Activated CD4-positive, alpha-beta T cell treated with anti-CD3 and anti-CD28 coated beads for 4 hours (primary cell): ENCODE measurements around the gene LRRC15.

Experiments
- DNase-seq, 2 donors: peaks; one replicate each; pipeline ENCODE4 v3.0.0-alpha.2; 2020

LRRC15 gene

GRCh38 chr3:194369522-194370279 lies at the start of gene LRRC15:
Gene LRRC15 (minus strand): TSS chr3:194369743. CDS start chr3:194361043, 8,700 bp downstream.
- no peak for DNase-seq

GRCh38 chr3:194418671-194419070 lies 49.1 kb upstream of the LRRC15 start:
- DNase-seq, result no peak

GRCh38 chr3:194407423-194407822 lies 37.9 kb upstream of the LRRC15 start:
- DNase-seq, result no peak

- no peak for DNase-seq
These were observed 36.2 kb upstream of the LRRC15 start for GRCh38 chr3:194405766-194406165.

GRCh38 chr3:194404365-194405140 lies 35.0 kb upstream of the LRRC15 start:
- peak; percentile 28 to 53 for DNase-seq

- no peak for DNase-seq
These were observed 32.4 kb upstream of the LRRC15 start for GRCh38 chr3:194401868-194402329.

- DNase-seq, result no peak
These were observed 31.8 kb upstream of the LRRC15 start for GRCh38 chr3:194401346-194401745.

GRCh38 chr3:194399874-194400411 lies 30.4 kb upstream of the LRRC15 start:
- DNase-seq, result no peak

- DNase-seq, result no peak
These were observed 29.6 kb upstream of the LRRC15 start, which contains the start of gene GP5 for GRCh38 chr3:194399166-194399565. Gene GP5 (minus strand): TSS chr3:194399266. CDS start chr3:194398282, 984 bp downstream.

GRCh38 chr3:194397757-194398312 lies 28.3 kb upstream of the LRRC15 start:
- peak in 1 of 2 donors; percentile 9 for DNase-seq

GRCh38 chr3:194396859-194397756 lies 27.6 kb upstream of the LRRC15 start:
- DNase-seq, result peak; percentile 21 to 22

GRCh38 chr3:194396539-194396858 lies 27.0 kb upstream of the LRRC15 start:
- DNase-seq, result no peak

- peak; percentile 72 to 75 for DNase-seq
These were observed 26.4 kb upstream of the LRRC15 start for GRCh38 chr3:194395778-194396538.

GRCh38 chr3:194395212-194395611 lies 25.7 kb upstream of the LRRC15 start:
- no peak for DNase-seq

- DNase-seq, result no peak
These were observed 23.0 kb upstream of the LRRC15 start for GRCh38 chr3:194392576-194392975.

GRCh38 chr3:194390835-194391234 lies 21.3 kb upstream of the LRRC15 start:
- no peak for DNase-seq

GRCh38 chr3:194389269-194389668 lies 19.7 kb upstream of the LRRC15 start:
- no peak for DNase-seq

- DNase-seq, result no peak
These were observed 18.4 kb upstream of the LRRC15 start for GRCh38 chr3:194387926-194388418.

GRCh38 chr3:194387276-194387675 lies 17.7 kb upstream of the LRRC15 start:
- DNase-seq, result no peak

- no peak for DNase-seq
These were observed 17.1 kb upstream of the LRRC15 start for GRCh38 chr3:194386648-194387047.

GRCh38 chr3:194386066-194386465 lies 16.5 kb upstream of the LRRC15 start:
- no peak for DNase-seq
